SK-N-SH (cell line): ENCODE data around the gene BBX.

Experiments
- CTCF ChIP-seq: fragments of 200-600 bp; sonication (generic); IDR thresholded peaks from 2 replicates; pipeline ENCODE4 v1.6.1; 2017; ENCODE audit warnings: antibody characterized with exemption, mild to moderate bottlenecking, moderate library complexity
- EP300 ChIP-seq, 2 experiments: IDR thresholded peaks; 2 replicates each; pipeline versions ENCODE4 v1.4.0 to v1.6.1; 2012; ENCODE audit warnings: borderline replicate concordance in 1 of 2, low read depth in 1 of 2, low read length in 1 of 2
- FOXJ3 ChIP-seq: sonication (generic); formaldehyde crosslinking; IDR thresholded peaks from 2 replicates; pipeline ENCODE4 v1.5.1; 2020; ENCODE audit warnings: mild to moderate bottlenecking, missing genetic modification reagents
- GABPA ChIP-seq: IDR thresholded peaks from 2 replicates; pipeline ENCODE4 v1.4.0; 2012; ENCODE audit warnings: low read depth, mild to moderate bottlenecking
- IRF3 ChIP-seq: fragments of 150-350 bp; IDR thresholded peaks from 2 replicates; pipeline ENCODE4 v1.6.1; 2016; ENCODE audit warnings: mild to moderate bottlenecking, low read depth, low read length
- RAD21 ChIP-seq: IDR thresholded peaks from 2 replicates; pipeline ENCODE4 v1.6.1; 2012; ENCODE audit warnings: mild to moderate bottlenecking, low read length
- USF2 ChIP-seq: fragments of 150-350 bp; IDR thresholded peaks from 2 replicates; pipeline ENCODE4 v1.6.1; 2017; ENCODE audit warnings: antibody characterized with exemption, low read length, low read depth, borderline replicate concordance

GRCh38 chr3:107476462-107476861 is 46.3 kb upstream of the BBX start:
- TF ChIP-seq EP300 (IDR thresholded peaks at IDR 0.05; ENCODE audit: borderline replicate concordance in 1 of 2, low read depth in 1 of 2, low read length in 1 of 2) (no peak), CTCF (no peak), GABPA (no peak), IRF3 (no peak), USF2 (no peak), RAD21 (no peak), FOXJ3 (CRISPR knock-in tag) (no peak)
